Measurements from ENCODE around the gene PCSK6.
"Not testable (repeated sequence)": the region's sequence is repeated elsewhere in the genome, so short reads cannot be mapped to it uniquely, and the experiment has no call there.

The PCSK6 gene

DNA sequence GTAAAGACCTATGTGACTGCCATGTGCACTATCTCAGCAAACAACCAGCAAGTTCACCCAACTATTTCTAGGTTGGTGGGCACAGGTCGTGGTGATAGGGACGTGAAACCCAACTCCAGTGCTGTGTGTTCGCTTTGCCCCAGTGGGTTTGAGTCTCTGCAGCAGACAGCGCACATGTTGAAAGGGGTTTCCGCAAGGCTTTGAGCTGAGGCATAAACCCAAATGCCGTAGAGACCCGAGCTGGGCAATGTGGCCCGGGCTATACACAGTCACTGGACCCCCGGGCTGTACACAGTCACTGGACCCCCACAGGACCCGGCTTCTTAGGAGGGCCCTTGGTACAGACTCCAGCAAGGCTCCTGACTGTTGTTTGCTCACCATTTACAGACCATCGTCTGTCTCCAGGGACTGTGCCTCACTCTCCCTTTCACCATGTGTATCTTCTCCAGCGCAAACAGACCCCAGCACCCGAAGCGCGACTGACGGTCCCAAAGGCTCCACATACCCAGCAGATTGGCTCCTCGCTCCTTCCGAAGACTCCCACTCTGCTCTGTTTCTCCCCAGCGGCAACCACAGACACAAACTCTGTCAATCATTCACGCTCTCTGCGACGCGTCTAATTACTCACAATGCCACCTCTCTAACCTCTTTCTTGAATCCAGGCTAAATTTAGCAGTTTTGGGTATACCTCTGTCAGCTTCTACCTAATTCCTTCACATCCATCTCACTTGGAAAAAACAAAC, 31.2 kb downstream of the PCSK6 start:
- no peak overlapping the region for H3K4me3 ChIP-seq (ENCODE audit: low read depth, low read length)
- TF ChIP-seq CTCF (conservative IDR thresholded peaks at IDR 0.05; ENCODE audit: low read depth, low read length): no peak
- no peak for DNase-seq (ENCODE audit: low read depth)

- H3K4me3 ChIP-seq (ENCODE audit: low read depth, low read length): no peak overlapping the region
- no peak for TF ChIP-seq CTCF (conservative IDR thresholded peaks at IDR 0.05; ENCODE audit: low read depth, low read length)
These were observed 31.8 kb downstream of the PCSK6 start for GRCh38 chr15:101457696-101458095.

GRCh38 chr15:101456057-101456739, 33.3 kb downstream of the PCSK6 start:
- no peak overlapping the region for H3K4me3 ChIP-seq (ENCODE audit: low read depth, low read length)
- TF ChIP-seq CTCF (conservative IDR thresholded peaks at IDR 0.05; ENCODE audit: low read depth, low read length): no peak
- no peak for DNase-seq (ENCODE audit: low read depth)

More at GRCh38 chr15:101457696-101458095, 31.8 kb downstream of the PCSK6 start:
- no peak for DNase-seq (ENCODE audit: low read depth)

- H3K4me3 ChIP-seq (ENCODE audit: low read depth, low read length): no peak overlapping the region
- TF ChIP-seq CTCF (conservative IDR thresholded peaks at IDR 0.05; ENCODE audit: low read depth, low read length): no peak
- DNase-seq (ENCODE audit: low read depth): no peak
These were observed 34.0 kb downstream of the PCSK6 start for GRCh38 chr15:101455291-101456025.

DNA sequence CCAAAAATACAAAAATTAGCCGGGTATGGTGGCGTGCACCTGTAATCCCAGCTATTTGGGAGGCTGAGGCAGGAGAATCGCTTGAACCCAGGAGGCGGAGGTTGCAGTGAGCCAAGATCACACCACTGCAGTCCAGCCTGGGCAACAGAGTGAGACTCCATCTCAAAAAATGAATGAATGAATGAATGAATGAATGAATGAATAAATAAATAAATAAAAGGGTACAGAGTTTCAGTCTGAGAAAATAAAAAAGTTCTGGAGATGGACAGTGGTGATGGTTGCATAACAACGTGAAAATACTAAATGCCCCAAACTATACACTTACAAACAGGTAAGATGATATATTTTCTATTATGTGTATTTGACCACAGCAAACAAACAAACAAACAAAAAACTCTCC, 34.7 kb downstream of the PCSK6 start:
- not testable (repeated sequence) for H3K4me3 ChIP-seq (ENCODE audit: low read depth, low read length); DNase-seq (ENCODE audit: low read depth)

DNA sequence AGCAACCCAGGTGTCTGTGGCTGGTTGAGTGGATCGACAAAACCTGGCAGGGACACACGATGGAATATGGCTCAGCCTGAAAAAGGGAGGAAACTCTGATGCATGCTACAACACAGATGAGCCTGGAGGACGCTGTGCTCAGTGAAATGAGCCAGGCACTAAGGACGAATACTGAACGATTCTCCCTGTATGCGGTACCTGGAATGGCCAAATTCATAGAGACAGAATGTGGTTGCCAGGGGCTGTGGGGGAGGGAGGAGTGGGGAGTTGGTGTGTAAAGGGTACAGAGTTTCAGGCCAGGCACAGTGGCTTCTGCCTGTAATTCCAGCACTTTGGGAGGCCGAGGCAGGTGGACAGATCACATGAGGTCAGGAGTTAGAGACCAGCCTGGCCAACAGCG, 35.1 kb downstream of the PCSK6 start:
- no peak for DNase-seq (ENCODE audit: low read depth)
- no peak for TF ChIP-seq CTCF (conservative IDR thresholded peaks at IDR 0.05; ENCODE audit: low read depth, low read length)
- no peak overlapping the region for H3K4me3 ChIP-seq (ENCODE audit: low read depth, low read length)
